HG03039 (cell line): ENCODE data around the gene PPM1H.
"Not testable (repeated sequence)": the region's sequence is repeated elsewhere in the genome, so short reads cannot be mapped to it uniquely, and the experiment has no call there.

Source experiments
- ATAC-seq: cut with Tn5 transposase; IDR thresholded peaks from one replicate; pipeline ENCODE4 v1.9.1; 2021; ENCODE audit warnings: mild to moderate bottlenecking, moderate library complexity; ENCODE audit not compliant: unreplicated experiment

PPM1H gene

GRCh38 chr12:62947364-62947763, 12.4 kb upstream of the PPM1H start:
- ATAC-seq = no peak

DNA sequence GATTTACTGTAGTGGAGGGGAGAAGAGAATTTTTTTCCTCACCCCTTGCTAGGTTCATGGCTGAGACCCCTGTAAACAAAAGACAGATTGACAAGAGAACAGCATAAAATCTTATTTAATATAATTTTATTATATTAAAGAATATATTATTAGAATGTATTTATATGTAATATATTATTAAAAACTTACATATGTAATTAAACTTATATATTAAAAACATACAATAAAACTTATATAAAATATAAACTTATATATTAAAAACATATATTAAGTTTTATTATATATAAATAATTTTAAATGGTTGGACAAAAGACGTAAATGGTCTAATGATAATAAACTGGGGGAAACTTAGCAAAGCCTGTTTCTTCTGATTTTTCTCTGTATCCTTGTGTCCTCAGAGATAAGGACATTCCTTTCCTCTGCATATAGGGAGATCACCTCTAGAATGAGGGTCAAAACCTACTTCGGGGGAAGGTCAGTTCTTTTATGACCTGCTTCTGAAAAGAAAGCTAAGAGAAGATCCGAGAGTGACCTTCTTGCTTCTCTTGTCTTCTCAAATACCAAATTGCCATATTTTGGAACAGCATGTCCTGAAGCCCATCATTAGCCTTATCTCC, 8.9 kb upstream of the PPM1H start:
- no peak for ATAC-seq

DNA sequence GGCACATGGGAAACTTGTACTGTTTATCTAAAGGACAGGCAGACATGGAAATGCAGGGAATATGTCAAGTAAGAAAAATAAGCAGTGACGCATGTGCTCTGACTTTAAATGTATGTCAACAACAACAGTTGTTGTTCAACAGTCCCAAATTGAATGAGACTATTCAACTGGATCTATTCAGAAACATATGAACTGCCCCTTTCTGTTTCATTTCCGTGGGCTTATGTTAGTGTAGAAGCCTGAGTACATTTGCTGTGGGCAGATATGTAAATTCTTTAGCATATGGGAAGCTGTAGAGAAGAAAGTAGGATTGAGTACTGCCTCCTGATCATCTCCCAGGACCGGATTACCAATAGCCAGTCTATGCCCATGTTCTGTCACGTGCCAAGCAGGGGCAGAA, 7.4 kb upstream of the PPM1H start:
- not testable (repeated sequence) for ATAC-seq

DNA sequence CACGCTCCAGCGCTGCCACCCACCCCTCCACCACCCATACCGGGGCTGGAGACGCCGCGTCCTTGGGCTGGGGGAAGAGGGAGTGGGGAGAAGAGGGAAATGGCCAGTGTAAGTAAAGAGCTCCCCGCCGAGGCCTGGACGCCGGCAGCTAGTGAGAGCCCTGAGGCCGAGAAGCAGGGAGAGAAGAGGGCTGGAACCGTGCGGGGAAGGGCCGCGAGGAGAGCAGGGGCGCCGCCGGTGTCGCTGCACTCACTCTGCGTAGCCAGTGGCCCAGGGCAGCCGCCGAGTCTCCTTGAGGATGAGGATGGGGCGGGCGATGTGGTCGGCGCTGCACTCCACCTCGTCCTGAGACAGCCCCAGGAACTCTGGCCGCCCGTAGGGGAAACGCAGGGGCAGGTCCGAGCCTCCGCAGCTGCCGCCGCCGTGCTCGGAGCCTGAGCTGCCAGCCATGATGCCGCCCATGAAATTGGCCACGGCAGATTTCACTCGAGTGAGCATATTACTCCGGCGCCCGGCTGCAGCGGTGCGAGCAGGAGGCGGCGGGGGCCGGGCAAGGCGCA, 631 bp downstream of the PPM1H start:
- ATAC-seq = peak; percentile 33

DNA sequence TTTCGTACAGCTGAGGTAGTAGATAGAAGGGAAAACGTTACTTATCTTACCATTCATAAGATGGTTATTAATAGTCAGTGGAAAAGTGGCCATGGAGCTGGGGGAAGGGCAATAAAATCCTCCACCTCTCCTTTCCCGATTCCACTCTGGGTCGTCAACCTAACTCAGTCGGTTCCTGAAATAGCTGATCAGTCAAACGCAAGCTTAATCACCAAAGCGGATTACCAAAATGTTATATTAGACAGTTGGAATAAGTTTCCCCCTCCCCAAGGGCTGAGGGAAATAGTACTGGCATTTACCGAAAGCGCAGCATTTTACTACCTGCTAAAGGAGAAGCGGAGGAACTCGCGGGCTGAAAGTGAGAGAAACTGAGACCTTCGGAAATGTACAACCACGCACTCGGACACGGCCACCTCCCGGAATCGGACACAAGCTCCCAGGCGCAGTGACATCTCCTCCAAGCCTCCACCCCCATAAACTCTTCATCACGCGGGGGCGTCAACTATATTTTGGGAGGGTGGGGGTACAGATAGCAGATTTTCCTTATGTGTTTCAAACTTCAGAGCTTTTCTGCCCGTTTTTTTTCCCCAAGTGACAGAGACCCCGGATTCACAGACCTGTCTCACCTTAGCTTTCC, 1.2 kb downstream of the PPM1H start:
- no peak for ATAC-seq

DNA sequence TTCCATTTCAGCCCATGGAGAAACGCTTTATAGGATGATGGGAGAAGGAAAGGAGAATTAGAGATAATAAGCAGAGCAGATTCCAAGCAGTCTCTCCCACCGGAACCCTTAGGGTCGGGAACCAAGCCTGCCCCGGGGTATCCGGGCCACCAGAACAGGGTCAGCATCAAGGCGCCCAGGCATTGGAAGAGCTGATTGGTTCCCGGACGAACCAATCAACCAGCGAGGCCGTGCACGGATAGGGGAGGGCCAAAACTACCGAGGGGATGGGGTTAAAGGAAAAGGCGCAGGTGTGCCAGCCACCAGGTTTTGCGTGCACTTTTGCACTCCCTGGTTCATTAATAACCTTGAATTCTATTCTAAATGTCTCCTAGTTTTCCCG, 1.7 kb downstream of the PPM1H start:
- no peak for ATAC-seq

DNA sequence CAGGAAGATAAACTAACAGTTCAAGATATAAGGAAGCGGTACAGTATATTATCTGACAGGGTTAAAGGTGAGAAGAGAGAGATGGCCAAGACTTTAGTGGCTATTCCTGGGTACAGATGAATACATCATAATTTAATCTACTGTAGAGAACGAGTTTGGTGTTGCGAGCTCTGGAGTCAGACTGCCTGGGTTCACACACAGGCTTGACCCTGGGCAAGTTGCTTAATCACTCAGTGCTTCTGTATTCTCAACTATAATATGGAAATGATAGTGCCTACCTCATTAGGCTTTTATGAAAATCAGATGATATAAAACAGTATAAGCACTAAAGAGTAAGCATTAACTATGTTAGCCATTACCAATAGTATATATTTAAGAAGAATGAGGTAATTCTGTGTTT, 3.5 kb downstream of the PPM1H start:
- no peak for ATAC-seq

GRCh38 chr12:62930546-62931425, 4.2 kb downstream of the PPM1H start:
- no peak for ATAC-seq

DNA sequence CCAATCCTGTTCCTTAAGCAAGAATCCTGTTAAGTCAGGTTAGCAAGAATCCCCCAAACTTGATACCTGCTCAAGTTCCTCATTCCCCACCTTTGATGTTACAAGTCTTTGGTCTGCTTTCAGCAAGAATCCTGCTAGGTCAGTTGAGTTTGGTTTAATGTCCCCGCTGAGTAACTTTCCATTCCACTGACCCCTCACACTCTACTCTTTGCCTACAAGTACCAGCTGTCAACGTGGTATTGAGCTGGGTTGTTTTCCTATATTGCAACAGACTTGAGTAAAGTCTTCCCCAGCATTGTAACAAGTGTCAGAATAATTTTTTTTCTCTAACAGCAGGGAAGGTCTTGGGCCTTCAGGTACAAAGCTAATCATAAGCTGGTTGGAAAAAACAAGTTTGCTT, 6.3 kb downstream of the PPM1H start:
- ATAC-seq = no peak

GRCh38 chr12:62925680-62926079, 9.3 kb downstream of the PPM1H start:
- no peak for ATAC-seq

GRCh38 chr12:62924084-62924483, 10.9 kb downstream of the PPM1H start:
- no peak for ATAC-seq

DNA sequence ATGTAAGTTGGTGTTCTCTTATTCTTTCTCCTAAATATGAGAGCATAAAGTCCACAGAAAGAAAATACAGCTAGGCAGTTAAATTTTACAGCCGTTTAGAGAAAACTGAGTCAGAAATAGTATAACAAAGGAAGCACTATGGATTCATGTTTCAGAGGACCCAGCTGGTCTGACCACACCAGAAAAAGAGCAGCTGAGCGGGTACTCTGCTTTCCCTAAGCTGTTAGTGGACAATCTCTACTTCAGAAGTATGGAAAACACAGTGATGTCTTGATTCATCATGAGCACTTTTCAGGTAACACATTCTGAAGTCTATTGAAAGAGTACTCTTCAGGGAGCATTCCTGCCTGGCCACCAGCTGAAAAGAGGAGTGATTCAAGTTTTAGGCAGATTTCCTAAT, 12.4 kb downstream of the PPM1H start:
- ATAC-seq = no peak

DNA sequence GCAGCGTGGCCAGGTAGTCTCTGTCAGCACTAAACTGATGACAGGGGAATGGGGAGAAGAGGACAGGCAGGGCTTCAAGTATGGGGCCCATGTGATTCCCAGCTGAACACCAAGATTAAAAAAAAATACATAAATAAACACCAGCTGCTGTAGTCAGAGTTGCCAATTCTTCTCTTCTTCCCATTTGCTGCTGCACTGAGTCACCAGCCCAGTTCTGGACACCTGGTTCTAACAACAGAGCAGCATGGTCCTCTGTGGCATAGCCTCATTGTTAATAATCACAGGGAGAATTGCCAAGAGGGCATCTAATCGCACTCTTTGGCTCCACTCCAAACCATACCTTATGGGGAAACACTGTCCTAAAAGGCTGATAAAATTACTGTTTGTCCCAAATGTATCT, 15.1 kb downstream of the PPM1H start:
- no peak for ATAC-seq

DNA sequence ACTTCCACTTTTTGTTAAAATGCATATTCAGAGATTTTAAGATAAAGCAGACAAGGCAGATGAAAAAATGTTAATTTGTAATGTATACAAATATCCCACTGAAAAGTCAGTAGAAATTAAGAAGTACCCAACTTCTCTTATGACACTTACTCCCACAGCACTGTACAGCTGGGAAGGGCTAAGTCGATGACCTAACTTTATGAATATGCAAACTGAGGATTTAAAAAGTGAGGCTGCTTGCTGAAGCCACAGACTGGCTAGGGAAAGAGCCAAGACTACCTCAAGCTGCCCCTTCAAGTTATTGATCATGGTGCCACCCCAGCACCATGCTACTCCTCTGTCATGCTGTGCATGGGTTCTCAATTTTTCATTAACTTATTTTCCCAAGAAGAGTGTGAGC, 17.0 kb downstream of the PPM1H start:
- no peak for ATAC-seq

GRCh38 chr12:62916632-62917425, 18.1 kb downstream of the PPM1H start:
- ATAC-seq = no peak

DNA sequence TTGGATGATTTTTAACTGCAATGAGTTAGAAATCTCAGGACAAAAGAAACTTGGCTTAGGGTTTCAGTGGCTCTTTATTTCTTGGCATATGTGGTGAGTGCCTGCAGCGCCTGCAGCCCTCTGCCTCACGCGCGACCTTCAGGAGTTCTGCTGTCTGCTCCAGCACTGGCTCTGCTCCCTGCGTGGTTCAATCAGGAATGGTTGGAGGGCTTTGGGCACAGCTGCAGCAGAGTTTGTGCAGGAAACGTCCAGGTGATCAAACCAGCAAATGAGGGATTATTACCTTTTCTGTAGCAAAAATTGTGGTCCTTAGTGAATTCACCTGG, 19.8 kb downstream of the PPM1H start:
- no peak for ATAC-seq

GRCh38 chr12:62914443-62915203, 20.3 kb downstream of the PPM1H start:
- ATAC-seq = no peak

GRCh38 chr12:62913380-62913779, 21.6 kb downstream of the PPM1H start:
- no peak for ATAC-seq

- ATAC-seq = no peak
Measured at GRCh38 chr12:62912644-62913043, 22.3 kb downstream of the PPM1H start.

GRCh38 chr12:62911286-62911685, 23.7 kb downstream of the PPM1H start:
- no peak for ATAC-seq
